Embryonic facial prominence (tissue), 1 donor: Measurements from ENCODE around the gene SNRNP48.

Experiments
- DNase-seq: peaks from one replicate; pipeline ENCODE4 v3.0.0-alpha.2; 2016; ENCODE audit errors: extremely low spot score

The SNRNP48 gene

DNA sequence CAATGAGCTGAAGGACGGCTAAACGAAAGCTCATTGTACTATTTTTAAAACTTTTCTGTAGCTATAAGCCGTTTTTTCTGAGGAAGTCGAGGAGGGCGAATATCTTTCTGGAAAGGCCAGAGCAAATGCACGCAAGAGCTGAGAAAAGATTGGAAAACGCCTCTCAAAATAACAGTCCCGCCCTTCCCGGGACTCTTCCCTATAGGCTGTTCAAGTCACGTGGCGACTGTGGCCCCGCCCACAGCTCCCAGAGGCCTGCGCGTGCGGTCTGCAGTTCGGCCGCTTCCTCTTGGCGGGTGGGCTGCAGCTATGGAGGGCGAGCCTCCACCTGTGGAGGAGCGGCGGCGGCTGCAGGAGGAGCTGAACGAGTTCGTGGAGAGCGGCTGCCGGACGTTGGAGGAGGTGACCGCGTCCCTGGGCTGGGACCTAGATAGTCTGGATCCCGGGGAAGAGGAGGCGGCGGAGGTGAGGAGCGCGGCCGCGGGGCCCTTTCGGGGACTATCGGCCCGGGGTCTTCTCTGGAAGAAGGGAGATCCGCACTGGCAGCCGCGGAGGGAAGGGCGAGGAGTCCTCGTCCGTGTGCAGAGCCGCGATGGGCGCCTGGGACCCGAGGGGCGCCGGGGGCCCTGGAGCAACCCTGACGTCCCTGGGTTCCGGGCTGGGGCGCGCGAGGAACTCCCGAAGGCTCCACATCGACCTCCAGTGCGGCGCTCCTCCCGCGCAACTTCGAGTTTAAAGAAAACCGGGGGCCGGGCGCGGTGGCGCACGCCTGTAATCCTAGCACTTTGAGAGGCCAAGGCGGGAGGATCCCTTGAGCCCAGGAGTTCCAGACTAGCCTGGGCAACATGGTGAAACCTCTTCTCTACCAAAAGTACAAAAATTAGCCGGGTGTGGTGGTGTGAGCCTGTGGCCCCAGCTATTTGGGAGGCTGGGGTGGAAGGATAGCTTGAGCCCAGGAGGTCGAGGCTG is at the start of gene SNRNP48:
Gene SNRNP48 (plus strand): TSS at position 250 of the 969 bp plus-strand sequence. CDS start 60 bp downstream, at position 310.
- peak; percentile 82 for DNase-seq

GRCh38 chr6:7540595-7540994 is 49.4 kb upstream of the SNRNP48 start:
- DNase-seq: no peak

GRCh38 chr6:7541175-7542064 is 48.6 kb upstream of the SNRNP48 start, which contains the start of gene DSP:
Gene DSP, plus strand, starts transcription at chr6:7541671. Its CDS starts 245 bp downstream, at chr6:7541916.
- no peak for DNase-seq

DNA sequence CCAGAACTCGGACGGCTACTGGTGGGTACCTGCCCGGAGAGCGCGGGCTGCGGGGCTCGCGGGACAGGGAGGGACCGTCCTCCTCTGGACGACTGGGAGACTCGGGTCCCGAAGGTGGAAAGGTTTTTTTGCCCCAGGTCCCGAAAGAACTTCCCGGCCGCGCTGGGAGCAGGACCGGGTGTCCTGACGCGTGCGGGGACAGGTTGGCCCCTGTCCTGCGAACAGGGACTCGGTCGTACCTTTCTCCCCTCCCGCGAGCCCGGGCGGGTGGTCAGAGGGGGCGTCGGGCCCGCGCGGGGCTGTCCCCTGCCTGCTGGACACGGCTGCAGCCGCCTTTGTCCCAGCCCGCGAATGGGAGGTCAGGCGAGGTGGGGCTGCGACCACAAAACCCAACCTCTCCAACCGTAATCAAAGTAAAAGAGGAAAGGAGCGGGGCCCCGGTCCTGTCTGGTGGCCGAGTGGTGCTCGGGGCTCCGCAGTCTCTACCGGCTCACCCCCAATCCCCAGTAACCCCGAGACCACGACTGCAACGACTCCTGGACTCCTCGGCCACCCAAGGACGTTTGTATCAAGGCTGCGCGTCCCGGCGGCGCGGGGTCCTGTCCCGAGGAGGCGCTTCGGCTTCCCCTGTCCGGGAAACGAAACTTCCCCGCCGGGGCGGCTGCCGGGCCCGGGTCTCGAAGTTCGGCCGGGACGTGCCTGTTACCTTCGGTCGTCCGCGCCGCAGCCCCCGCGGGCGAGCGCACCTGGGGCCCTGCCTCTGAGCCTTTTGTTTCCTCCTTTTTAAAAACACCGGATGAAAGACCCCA is 47.7 kb upstream of the SNRNP48 start:
- no peak for DNase-seq

- DNase-seq: no peak
Observed at GRCh38 chr6:7542874-7543624, 46.9 kb upstream of the SNRNP48 start.

DNA sequence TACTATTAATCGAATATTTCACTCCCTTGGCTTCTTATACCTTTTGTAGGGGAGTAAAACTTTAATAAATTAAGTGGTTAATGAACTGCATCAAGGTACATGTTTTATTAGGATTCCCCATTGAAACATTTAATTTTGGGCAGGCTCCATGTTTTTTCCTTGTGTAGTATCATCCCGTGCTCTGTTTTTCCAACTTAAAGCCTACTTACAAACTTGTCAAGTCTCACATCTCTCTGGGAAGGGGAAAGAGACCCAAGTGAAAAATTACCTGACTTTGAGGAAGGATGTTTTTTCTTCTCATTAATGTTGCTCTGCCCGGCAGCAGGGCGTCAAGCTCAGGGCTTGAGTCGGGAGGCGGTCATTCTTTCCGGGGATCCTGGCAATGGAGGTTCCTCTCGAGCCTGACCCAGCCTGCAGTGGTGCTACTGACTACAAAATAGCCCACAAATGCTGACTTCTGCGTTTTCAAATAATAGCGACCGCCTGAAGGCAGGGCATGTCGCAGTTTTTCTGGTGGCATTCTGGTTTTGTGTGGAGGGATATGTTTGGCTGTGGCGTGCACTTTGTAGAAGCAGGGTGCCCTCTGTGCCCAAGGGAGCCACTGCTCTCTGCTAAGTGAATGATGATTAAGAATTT is 46.1 kb upstream of the SNRNP48 start:
- no peak for DNase-seq

- DNase-seq: no peak
Observed at GRCh38 chr6:7544597-7544996, 45.4 kb upstream of the SNRNP48 start.

- no peak for DNase-seq
Observed at GRCh38 chr6:7545316-7546019, 44.5 kb upstream of the SNRNP48 start.

- no peak for DNase-seq
Observed at GRCh38 chr6:7546020-7546369, 44.0 kb upstream of the SNRNP48 start.

GRCh38 chr6:7546383-7546782 is 43.6 kb upstream of the SNRNP48 start:
- DNase-seq: no peak

DNA sequence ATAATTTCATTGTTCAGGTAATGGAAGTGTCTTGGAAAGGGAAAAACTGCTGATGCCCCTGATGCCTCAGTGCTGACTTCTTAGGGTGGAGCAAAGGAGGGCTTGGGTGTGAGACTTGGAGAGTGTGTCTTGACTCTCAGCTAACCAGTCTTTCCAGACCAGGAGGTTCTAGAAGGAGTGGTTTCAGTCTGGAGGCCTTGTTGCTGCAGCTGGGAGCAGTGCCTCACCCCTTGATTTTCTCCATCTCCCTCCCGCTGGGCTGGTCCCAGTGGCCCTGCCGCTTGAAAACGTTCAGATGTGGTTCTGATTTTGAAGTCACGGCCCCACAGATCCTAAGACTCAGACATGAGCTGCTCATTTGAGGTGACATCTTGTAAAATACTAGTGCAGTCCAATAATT is 43.1 kb upstream of the SNRNP48 start:
- no peak for DNase-seq

DNA sequence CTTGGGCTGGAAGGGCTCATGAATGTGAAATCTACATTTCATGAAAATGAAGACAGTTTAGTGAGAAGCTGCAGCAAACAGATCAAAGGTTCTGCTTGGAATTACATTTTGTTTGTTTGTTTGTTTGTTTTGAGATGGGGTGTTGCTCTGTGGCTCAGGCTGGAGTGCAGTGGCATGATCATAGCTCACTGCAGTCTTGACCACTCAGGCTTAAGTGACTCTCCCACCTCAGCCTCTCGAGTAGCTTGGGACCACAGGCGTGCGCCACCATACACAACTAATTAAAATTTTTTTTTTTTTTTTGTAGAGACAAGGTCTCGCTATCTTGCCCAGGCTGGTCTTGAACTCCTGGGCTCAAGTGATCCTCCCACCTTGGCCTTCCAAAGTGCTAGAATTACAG is 42.7 kb upstream of the SNRNP48 start:
- no peak for DNase-seq

- no peak for DNase-seq
Observed at GRCh38 chr6:7550433-7550801, 39.6 kb upstream of the SNRNP48 start.

- no peak for DNase-seq
Observed at GRCh38 chr6:7554533-7555275, 35.3 kb upstream of the SNRNP48 start.

DNA sequence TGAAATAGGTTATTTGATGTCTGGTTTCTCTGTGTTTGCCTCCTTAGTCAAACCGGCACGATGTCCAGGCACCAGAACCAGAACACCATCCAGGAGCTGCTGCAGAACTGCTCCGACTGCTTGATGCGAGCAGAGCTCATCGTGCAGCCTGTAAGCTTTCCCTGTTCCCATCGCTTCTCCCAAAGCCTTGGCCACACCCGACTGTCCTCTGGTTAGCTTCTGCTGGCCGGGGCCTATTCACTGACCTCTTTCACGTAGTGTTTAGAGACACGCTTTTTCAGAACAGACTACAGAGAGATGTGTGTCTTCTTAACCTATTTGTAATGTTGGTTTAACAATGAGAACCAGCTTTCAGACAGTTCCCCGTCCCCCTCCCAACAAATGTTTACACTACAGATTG is 34.3 kb upstream of the SNRNP48 start:
- DNase-seq: no peak

DNA sequence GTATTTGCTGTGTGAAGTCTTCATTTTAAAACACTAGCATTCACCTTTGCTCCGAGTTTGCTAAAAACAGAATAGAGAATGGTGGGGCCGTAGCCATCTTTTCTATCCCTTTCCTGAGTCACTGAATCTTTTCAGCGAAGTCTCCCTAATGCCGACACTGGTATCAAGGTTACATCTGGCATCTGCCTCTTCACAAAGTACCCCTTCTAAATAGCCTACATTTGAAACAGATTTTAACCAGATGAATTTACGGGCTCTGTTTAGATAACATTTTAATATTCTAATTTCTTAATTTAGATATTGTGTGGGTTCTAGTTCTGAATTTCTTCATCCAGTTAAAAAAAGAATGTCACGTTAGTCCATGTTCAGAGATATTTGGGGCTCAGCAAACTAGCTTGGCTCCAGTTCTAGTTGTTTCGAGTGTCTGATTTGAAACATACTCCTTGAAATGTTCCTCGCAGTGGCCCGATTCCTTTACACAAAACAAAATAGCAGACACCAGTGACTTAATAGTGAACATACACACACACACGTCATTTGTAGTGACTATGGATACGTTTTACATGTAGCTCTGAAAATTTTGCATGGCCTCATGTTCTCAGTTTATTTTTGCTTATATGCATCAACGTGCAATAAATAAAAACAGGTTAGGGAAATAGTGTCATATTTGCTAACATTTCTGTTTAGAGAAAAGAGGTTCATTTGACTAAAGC is 33.4 kb upstream of the SNRNP48 start:
- no peak for DNase-seq

GRCh38 chr6:7557652-7558051 is 32.3 kb upstream of the SNRNP48 start:
- no peak for DNase-seq

DNA sequence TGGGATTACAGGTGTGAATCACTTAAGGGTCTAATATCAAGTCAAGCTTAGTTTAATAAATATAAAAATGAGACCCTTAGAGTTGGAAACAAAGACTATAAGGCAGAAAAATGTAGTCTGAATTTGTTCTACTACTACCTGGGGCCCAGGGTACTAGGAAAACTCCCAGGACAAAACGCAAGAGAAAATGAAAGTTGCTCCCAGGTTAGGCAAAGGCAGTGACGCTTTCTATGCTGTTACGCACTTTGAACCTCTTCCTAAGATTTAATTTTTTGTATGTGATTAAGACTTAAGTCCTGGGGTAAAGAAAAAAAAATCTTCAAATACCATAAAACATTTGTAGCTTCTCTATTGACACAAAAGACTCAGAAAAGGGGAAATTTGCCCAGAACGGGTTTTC is 31.2 kb upstream of the SNRNP48 start:
- no peak for DNase-seq
